Measurements from ENCODE around the gene LRFN3. TPM values are rescaled to one million over a fixed set of nuclear protein-coding genes. Genes with fewer than 3 reads are reported as not detected.

Gene LRFN3
- total and polyA plus RNA-seq, 2 of the 13 experiments (the other 11 are each of a cell fraction or from before 2014, with no cell fraction given): 0.74 to 1.6 TPM

DNA sequence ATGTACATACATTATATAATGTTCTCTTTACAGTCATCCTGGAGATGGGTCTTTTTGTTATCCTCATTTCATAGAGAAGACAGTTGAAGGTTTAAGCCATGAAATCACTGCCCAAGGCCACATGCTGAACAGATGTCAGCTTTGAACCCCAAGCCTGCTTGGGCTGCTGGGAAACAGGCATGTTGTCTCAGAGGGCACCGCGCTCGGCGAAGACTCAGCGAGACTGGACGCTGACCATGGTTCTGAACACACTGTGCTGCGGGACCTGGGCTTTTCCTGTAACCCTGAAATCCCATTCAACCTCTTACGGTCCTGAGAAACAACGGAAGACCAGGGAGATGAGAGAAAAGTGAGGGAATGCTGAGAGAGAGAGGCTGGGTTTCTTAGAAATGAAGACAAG lies 27.3 kb downstream of the LRFN3 start (continued):
- TF ChIP-seq, protein P1, sequence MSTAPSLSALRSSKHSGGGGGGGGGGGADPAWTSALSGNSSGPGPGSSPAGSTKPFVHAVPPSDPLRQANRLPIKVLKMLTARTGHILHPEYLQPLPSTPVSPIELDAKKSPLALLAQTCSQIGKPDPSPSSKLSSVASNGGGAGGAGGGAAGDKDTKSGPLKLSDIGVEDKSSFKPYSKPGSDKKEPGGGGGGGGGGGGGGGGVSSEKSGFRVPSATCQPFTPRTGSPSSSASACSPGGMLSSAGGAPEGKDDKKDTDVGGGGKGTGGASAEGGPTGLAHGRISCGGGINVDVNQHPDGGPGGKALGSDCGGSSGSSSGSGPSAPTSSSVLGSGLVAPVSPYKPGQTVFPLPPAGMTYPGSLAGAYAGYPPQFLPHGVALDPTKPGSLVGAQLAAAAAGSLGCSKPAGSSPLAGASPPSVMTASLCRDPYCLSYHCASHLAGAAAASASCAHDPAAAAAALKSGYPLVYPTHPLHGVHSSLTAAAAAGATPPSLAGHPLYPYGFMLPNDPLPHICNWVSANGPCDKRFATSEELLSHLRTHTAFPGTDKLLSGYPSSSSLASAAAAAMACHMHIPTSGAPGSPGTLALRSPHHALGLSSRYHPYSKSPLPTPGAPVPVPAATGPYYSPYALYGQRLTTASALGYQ (CRISPR knock-in tag; IDR thresholded peaks at IDR 0.05): 0 out of 2 replicates have a peak, but pooled peaks have one; percentile 24
- TF ChIP-seq TBX3 (IDR thresholded peaks at IDR 0.05; ENCODE audit: borderline replicate concordance) (no peak), ZNF430 (CRISPR knock-in tag; IDR thresholded peaks at IDR 0.05) (peak; percentile 90), SCMH1 (CRISPR knock-in tag; IDR thresholded peaks at IDR 0.05; ENCODE audit: borderline replicate concordance) (no peak), ZNF230 (CRISPR knock-in tag; IDR thresholded peaks at IDR 0.05) (peak; percentile 47; the same call in 1 of the 2 replicates), CBX2 (IDR thresholded peaks at IDR 0.05; ENCODE audit: low read depth, low read length) (no peak), CBX2 (CRISPR knock-in tag; IDR thresholded peaks at IDR 0.05; ENCODE audit: low read depth) (no peak), FOXA3 (CRISPR knock-in tag; IDR thresholded peaks at IDR 0.05) (peak; percentile 45; the same call in 1 of the 2 replicates), ZFP90 (CRISPR knock-in tag; IDR thresholded peaks at IDR 0.05; ENCODE audit: borderline replicate concordance) (peak; percentile 76; the same call in 1 of the 2 replicates), RELA (CRISPR knock-in tag; IDR thresholded peaks at IDR 0.05) (no peak), ONECUT2 (CRISPR knock-in tag; IDR thresholded peaks at IDR 0.05) (peak; percentile 44; the same call in 1 of the 2 replicates), KAT8 (CRISPR knock-in tag; IDR thresholded peaks at IDR 0.05) (peak; percentile 60; the same call in 1 of the 2 replicates), SP4 (CRISPR knock-in tag; IDR thresholded peaks at IDR 0.05) (no peak), ZNF441 (CRISPR knock-in tag; IDR thresholded peaks at IDR 0.05; ENCODE audit: borderline replicate concordance) (peak; percentile 89), SRY (CRISPR knock-in tag; IDR thresholded peaks at IDR 0.05) (peak; percentile 81; the same call in 1 of the 2 replicates), ZNF766 (CRISPR knock-in tag; IDR thresholded peaks at IDR 0.05; ENCODE audit: borderline replicate concordance) (peak; percentile 89; the same call in 1 of the 2 replicates), FOXA1 (IDR thresholded peaks at IDR 0.05) (no peak), FOXA1 (CRISPR knock-in tag; IDR thresholded peaks at IDR 0.05) (0 out of 2 replicates have a peak, but pooled peaks have one; percentile 26), DNMT3B (CRISPR knock-in tag; conservative IDR thresholded peaks at IDR 0.05) (peak; percentile 90), ZNF335 (CRISPR knock-in tag; IDR thresholded peaks at IDR 0.05) (peak; percentile 79), SAP130 (CRISPR knock-in tag; IDR thresholded peaks at IDR 0.05; ENCODE audit: low read depth) (peak; percentile 86), SUZ12 (IDR thresholded peaks at IDR 0.05; ENCODE audit: low read depth, low read length) (no peak)
- TF ChIP-seq, protein P2, sequence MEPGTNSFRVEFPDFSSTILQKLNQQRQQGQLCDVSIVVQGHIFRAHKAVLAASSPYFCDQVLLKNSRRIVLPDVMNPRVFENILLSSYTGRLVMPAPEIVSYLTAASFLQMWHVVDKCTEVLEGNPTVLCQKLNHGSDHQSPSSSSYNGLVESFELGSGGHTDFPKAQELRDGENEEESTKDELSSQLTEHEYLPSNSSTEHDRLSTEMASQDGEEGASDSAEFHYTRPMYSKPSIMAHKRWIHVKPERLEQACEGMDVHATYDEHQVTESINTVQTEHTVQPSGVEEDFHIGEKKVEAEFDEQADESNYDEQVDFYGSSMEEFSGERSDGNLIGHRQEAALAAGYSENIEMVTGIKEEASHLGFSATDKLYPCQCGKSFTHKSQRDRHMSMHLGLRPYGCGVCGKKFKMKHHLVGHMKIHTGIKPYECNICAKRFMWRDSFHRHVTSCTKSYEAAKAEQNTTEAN (CRISPR knock-in tag; conservative IDR thresholded peaks at IDR 0.05): peak; percentile 91
- TF ChIP-seq, protein P3, sequence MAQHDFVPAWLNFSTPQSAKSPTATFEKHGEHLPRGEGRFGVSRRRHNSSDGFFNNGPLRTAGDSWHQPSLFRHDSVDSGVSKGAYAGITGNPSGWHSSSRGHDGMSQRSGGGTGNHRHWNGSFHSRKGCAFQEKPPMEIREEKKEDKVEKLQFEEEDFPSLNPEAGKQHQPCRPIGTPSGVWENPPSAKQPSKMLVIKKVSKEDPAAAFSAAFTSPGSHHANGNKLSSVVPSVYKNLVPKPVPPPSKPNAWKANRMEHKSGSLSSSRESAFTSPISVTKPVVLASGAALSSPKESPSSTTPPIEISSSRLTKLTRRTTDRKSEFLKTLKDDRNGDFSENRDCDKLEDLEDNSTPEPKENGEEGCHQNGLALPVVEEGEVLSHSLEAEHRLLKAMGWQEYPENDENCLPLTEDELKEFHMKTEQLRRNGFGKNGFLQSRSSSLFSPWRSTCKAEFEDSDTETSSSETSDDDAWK (CRISPR knock-in tag; IDR thresholded peaks at IDR 0.05): no peak
- TF ChIP-seq, protein P4, sequence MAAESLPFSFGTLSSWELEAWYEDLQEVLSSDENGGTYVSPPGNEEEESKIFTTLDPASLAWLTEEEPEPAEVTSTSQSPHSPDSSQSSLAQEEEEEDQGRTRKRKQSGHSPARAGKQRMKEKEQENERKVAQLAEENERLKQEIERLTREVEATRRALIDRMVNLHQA (CRISPR knock-in tag; IDR thresholded peaks at IDR 0.05): no peak
- TF ChIP-seq, protein P5, sequence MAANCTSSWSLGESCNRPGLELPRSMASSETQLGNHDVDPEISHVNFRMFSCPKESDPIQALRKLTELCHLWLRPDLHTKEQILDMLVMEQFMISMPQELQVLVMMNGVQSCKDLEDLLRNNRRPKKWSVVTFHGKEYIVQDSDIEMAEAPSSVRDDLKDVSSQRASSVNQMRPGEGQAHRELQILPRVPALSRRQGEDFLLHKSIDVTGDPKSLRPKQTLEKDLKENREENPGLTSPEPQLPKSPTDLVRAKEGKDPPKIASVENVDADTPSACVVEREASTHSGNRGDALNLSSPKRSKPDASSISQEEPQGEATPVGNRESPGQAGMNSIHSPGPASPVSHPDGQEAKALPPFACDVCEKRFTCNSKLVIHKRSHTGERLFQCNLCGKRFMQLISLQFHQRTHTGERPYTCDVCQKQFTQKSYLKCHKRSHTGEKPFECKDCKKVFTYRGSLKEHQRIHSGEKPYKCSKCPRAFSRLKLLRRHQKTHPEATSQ (CRISPR knock-in tag; IDR thresholded peaks at IDR 0.05; ENCODE audit: borderline replicate concordance): no peak

Measured in HepG2 (cell line).